Gastrocnemius medialis (tissue), 4 donors: ENCODE data around the gene HSPB6. TPM values are rescaled to one million over a fixed set of nuclear protein-coding genes. Genes with fewer than 3 reads are reported as not detected.

ENCODE experiments used
- ATAC-seq, 2 donors: fragments of 150-250 bp; one replicate each; pipeline ENCODE4 v1.9.1; 2016
- DNase-seq, 2 donors: peaks; one replicate each; pipeline ENCODE4 v3.0.0-alpha.2; 2019
- H3K27ac ChIP-seq, 4 donors: fragments of 200-600 bp; sonication (generic); 1 replicate in 1 of 4; 2 replicates in 3 of 4; pipeline ENCODE4 v1.5.1; 2016 to 2018; ENCODE audit warnings: mild to moderate bottlenecking in 2 of 4, moderate library complexity in 1 of 4
- H3K27me3 ChIP-seq, 3 donors: fragments of 200-600 bp; sonication (generic) in 2 of 3; 1 replicate in 1 of 3; 2 replicates in 2 of 3; pipeline versions ENCODE4 v1.5.1 to v1.6.0; 2016 to 2019; ENCODE audit warnings: mild to moderate bottlenecking in 1 of 3, moderate library complexity in 1 of 3
- H3K36me3 ChIP-seq, 2 donors: fragments of 200-600 bp; sonication (generic) in 1 of 2; one replicate each; pipeline ENCODE4 v1.5.1; 2017 to 2018
- H3K4me1 ChIP-seq, 2 donors: fragments of 200-600 bp; sonication (generic) in 1 of 2; one replicate each; pipeline ENCODE4 v1.5.1; 2016 to 2017; ENCODE audit warnings: mild to moderate bottlenecking in 2 of 2
- H3K4me3 ChIP-seq, 4 donors: fragments of 200-600 bp; sonication (generic) in 3 of 4; 1 replicate in 1 of 4; 2 replicates in 3 of 4; pipeline ENCODE4 v1.5.1; 2016 to 2019; ENCODE audit warnings: mild to moderate bottlenecking in 2 of 4
- H3K9me3 ChIP-seq, 3 donors: fragments of 200-600 bp; sonication (generic) in 2 of 3; 1 replicate in 1 of 3; 2 replicates in 2 of 3; pipeline ENCODE4 v1.5.1; 2016 to 2019
- CTCF ChIP-seq, 5 experiments: fragments of 450-650 bp in 3 of 5; fragments of 200-600 bp in 2 of 5; sonication (generic) in 2 of 5; IDR thresholded peaks in 4 of 5; conservative IDR thresholded peaks in 1 of 5; 1 replicate in 4 of 5; 2 replicates in 1 of 5; pipeline ENCODE4 v1.5.1; 2016 to 2019; ENCODE audit warnings: antibody characterized with exemption in 5 of 5, mild to moderate bottlenecking in 3 of 5, moderate library complexity in 3 of 5
- POLR2A ChIP-seq, 2 donors: fragments of 450-650 bp; IDR thresholded peaks; one replicate each; pipeline ENCODE4 v1.6.1; 2017; ENCODE audit warnings: antibody characterized with exemption in 2 of 2, mild to moderate bottlenecking in 2 of 2, moderate library complexity in 2 of 2
- in situ Hi-C, 4 donors: fragments of 200-750 bp; cut with MboI; loops; one replicate each; pipeline versions ENCODE4 v1.15.0 to v1.8.0; 2017; ENCODE audit warnings: low sequenced_read_pairs in 4 of 4
- intact Hi-C: fragments of 100-400 bp; cut with DNase I; formaldehyde crosslinking; loops from one replicate; pipeline ENCODE4 v1.15.1; 2023; ENCODE audit warnings: low total_unique reads
- total RNA-seq, 4 donors: library from RNA; depleted of rRNA; stranded (reverse); fragments of >200 nt; gene quantifications; one replicate each; pipeline versions ENCODE4 v1.1.0 to v1.2.3, GENCODE V29; 2016

Gene HSPB6
- total RNA-seq, 4 donors from 2014 or later = 79.8 to 241 (median 139) TPM

GRCh38 chr19:35743640-35744429, 13.0 kb downstream of the HSPB6 start:
- in situ Hi-C loops = no loop called here
- ATAC-seq = no peak
- Histone ChIP-seq H3K27me3 (no peaks in the 10 kb centered on the region), H3K4me3 (peak overlapping the region in 3 of 4 donors; percentile 83 to 96 (median 90)), H3K27ac (peak overlapping the region in 3 of 4 donors; percentile 97 to 99 (median 99)), H3K9me3 (no peaks in the 10 kb centered on the region), H3K36me3 (peaks cover 0 to 7% of the 10 kb centered on the region in 2 donors), H3K4me1 (peaks cover 29 to 42% of the 10 kb centered on the region in 2 donors)
- DNase-seq = no peak
- intact Hi-C loops = loop anchor here (1.0 to 10.0 kb wide), 4 partner anchors 187 to 1333 kb away; partner anchors contain the start of genes FXYD7, OVOL3, POLR2I and TBCB
- TF ChIP-seq POLR2A (IDR thresholded peaks at IDR 0.05) (no peak), CTCF (IDR thresholded peaks at IDR 0.05 in 4 of 5, conservative IDR thresholded peaks at IDR 0.05 in 1 of 5) (no peak)

- H3K9me3 ChIP-seq = no peaks in the 10 kb centered on the region
- no peak for TF ChIP-seq POLR2A (IDR thresholded peaks at IDR 0.05)
- TF ChIP-seq CTCF (IDR thresholded peaks at IDR 0.05 in 4 of 5, conservative IDR thresholded peaks at IDR 0.05 in 1 of 5) = no peak
- peak within 1 kb of the TSS; percentile 15 to 86 (median 80) for H3K27ac ChIP-seq
- peak within 1 kb of the TSS in 2 of 4 donors; percentile 52 to 70 for H3K4me3 ChIP-seq
- no peaks in the 10 kb centered on the region for H3K27me3 ChIP-seq
- intact Hi-C loops (loop anchor here (5.0 to 10.0 kb wide), 3 partner anchors 373 to 1335 kb away; partner anchors contain the start of genes FXYD7, OVOL3, POLR2I and TBCB), in situ Hi-C loops (no loop called here)
- no peak for DNase-seq
- no peak for ATAC-seq
- peaks cover 25 to 40% of the 10 kb centered on the region in 2 donors for H3K4me1 ChIP-seq
- peaks cover 0 to 23% of the 10 kb centered on the region in 2 donors for H3K36me3 ChIP-seq
These were observed 14.6 kb downstream of the HSPB6 start, which contains the start of gene IGFLR1 for GRCh38 chr19:35742121-35742724. IGFLR1 (minus strand) TSS chr19:35742452; CDS start chr19:35741180, 1,272 bp downstream.

- H3K4me1 ChIP-seq = peaks cover 22 to 31% of the 10 kb centered on the region in 2 donors
- peaks cover 0 to 33% of the 10 kb centered on the region in 2 donors for H3K36me3 ChIP-seq
- TF ChIP-seq CTCF (IDR thresholded peaks at IDR 0.05 in 4 of 5, conservative IDR thresholded peaks at IDR 0.05 in 1 of 5) (peak in 1 of 5 experiments; percentile 2), POLR2A (IDR thresholded peaks at IDR 0.05) (no peak)
- in situ Hi-C loops (no loop called here), intact Hi-C loops (loop anchor here (2.0 to 10.0 kb wide), 4 partner anchors 38 to 1336 kb away; partner anchors contain the start of genes FXYD7, OVOL3, POLR2I and TBCB)
- peak overlapping the region; percentile 52 to 86 (median 71) for H3K4me3 ChIP-seq
- no peaks in the 10 kb centered on the region for H3K9me3 ChIP-seq
- peak overlapping the region; percentile 77 to 86 (median 82) for H3K27ac ChIP-seq
- no peak for DNase-seq
- ATAC-seq = no peak
- H3K27me3 ChIP-seq = no peaks in the 10 kb centered on the region
These were observed 15.7 kb downstream of the HSPB6 start for GRCh38 chr19:35741203-35741515.

- DNase-seq (peak; percentile 96 to 98), ATAC-seq (peak; percentile 74)
- H3K9me3 ChIP-seq = no peaks in the 10 kb centered on the region
- intact Hi-C loops = loop anchor here (1.0 to 10.0 kb wide), 5 partner anchors 38 to 1337 kb away; partner anchors contain the start of genes FXYD7, OVOL3, POLR2I and TBCB
- H3K27ac ChIP-seq = peak overlapping the region; percentile 77 to 86 (median 82)
- H3K4me3 ChIP-seq = peak overlapping the region; percentile 52 to 88 (median 78)
- peaks cover 0 to 39% of the 10 kb centered on the region in 2 donors for H3K36me3 ChIP-seq
- H3K27me3 ChIP-seq = no peaks in the 10 kb centered on the region
- peaks cover 20 to 26% of the 10 kb centered on the region in 2 donors for H3K4me1 ChIP-seq
- in situ Hi-C loops = no loop called here
- TF ChIP-seq POLR2A (IDR thresholded peaks at IDR 0.05) (peak in 1 of 2 donors; percentile 56), CTCF (IDR thresholded peaks at IDR 0.05 in 4 of 5, conservative IDR thresholded peaks at IDR 0.05 in 1 of 5) (peak in 3 of 5 experiments; percentile 9 to 34 (median 24))
These were observed 16.2 kb downstream of the HSPB6 start for GRCh38 chr19:35740423-35741202.
